GM12891 (cell line): Measurements from ENCODE around the gene DNAH8.

ENCODE experiments used
- PAX5 ChIP-seq: IDR thresholded peaks from 2 replicates; pipeline ENCODE4 v1.6.1; 2011; ENCODE audit warnings: low read length, moderate library complexity, mild to moderate bottlenecking; ENCODE audit not compliant: insufficient read depth, severe bottlenecking
- POLR2A ChIP-seq: IDR thresholded peaks from 2 replicates; pipeline ENCODE4 v1.6.1; 2011; ENCODE audit warnings: low read depth, low read length, control low read depth
- POLR2AphosphoS5 ChIP-seq: IDR thresholded peaks from 2 replicates; pipeline ENCODE4 v1.6.1; 2011; ENCODE audit warnings: low read depth, low read length, control low read depth
- POU2F2 ChIP-seq: IDR thresholded peaks from 2 replicates; pipeline ENCODE4 v1.6.1; 2011; ENCODE audit warnings: low read depth, mild to moderate bottlenecking, control low read depth, low read length, moderate library complexity
- SPI1 ChIP-seq: IDR thresholded peaks from 2 replicates; pipeline ENCODE4 v1.6.1; 2011; ENCODE audit warnings: low read depth, low read length, control low read depth
- TAF1 ChIP-seq: IDR thresholded peaks from 2 replicates; pipeline ENCODE4 v1.6.1; 2011; ENCODE audit warnings: low read depth, low read length, control low read depth

GRCh38 chr6:38824243-38824894, 109.3 kb downstream of the DNAH8 start:
- no peak for TF ChIP-seq POLR2A
- no peak for TF ChIP-seq TAF1
- no peak for TF ChIP-seq POU2F2
- no peak for TF ChIP-seq POLR2AphosphoS5
- TF ChIP-seq PAX5 = no peak
- no peak for TF ChIP-seq SPI1
